HG02840 (cell line): ENCODE data around the gene SLC26A3.
"Not testable (repeated sequence)": the region's sequence is repeated elsewhere in the genome, so short reads cannot be mapped to it uniquely, and the experiment has no call there.

Source experiments
- ATAC-seq: cut with Tn5 transposase; IDR thresholded peaks from one replicate; pipeline ENCODE4 v1.9.1; 2021; ENCODE audit warnings: mild to moderate bottlenecking, moderate library complexity, moderate number of reproducible peaks; ENCODE audit not compliant: unreplicated experiment, low FRiP score

SLC26A3 gene

GRCh38 chr7:107803009-107803610, at the start of gene SLC26A3:
Gene SLC26A3, minus strand, starts transcription at chr7:107803223. Its CDS starts 8,714 bp downstream, at chr7:107794509.
- no peak for ATAC-seq

- ATAC-seq: no peak
Measured at GRCh38 chr7:107850643-107851042, 47.6 kb upstream of the SLC26A3 start.

GRCh38 chr7:107850216-107850615, 47.2 kb upstream of the SLC26A3 start:
- no peak for ATAC-seq

- ATAC-seq: not testable (repeated sequence)
Measured at GRCh38 chr7:107848211-107848610, 45.2 kb upstream of the SLC26A3 start.

GRCh38 chr7:107847836-107848175, 44.8 kb upstream of the SLC26A3 start:
- ATAC-seq: not testable (repeated sequence)

- ATAC-seq: no peak
Measured at GRCh38 chr7:107847168-107847835, 44.3 kb upstream of the SLC26A3 start.

GRCh38 chr7:107846324-107846723, 43.3 kb upstream of the SLC26A3 start:
- no peak for ATAC-seq

DNA sequence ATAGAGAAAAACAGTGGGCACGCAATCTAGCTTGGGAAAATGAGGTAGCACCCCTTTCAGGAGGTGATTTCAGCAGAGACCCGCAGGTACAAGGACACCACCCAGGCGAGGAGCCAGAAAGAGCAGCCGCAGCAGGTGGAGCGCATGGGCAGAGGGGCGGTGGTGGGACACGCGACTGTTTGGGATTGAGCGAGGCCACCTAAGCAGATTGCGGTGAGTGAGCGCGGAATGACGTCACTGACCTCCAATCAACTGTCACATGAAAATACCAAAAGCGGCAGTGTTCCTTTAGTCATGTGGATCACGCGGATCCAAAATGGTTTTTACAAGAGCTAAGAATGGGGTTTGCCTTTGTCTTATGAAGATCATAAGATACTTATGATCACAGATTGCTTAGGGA, 40.2 kb upstream of the SLC26A3 start:
- no peak for ATAC-seq

DNA sequence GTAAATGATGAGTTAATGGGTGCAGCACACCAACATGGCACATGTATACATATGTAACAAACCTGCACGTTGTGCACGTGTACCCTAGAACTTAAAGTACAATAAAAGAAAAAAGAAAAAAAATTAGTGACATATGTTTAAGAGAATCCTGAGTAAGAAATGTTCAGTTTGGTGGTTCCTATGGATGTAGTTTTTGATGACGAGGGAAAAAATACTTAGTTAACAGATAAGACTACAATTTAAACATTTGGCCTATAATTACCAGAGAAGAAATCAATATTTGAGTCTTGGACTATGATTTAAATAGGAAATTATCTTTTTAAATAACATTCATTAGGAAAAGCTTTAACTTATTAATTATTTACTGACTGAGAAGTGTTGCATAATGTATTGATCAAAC, 39.2 kb upstream of the SLC26A3 start:
- ATAC-seq: no peak

- no peak for ATAC-seq
Measured at GRCh38 chr7:107838816-107839565, 36.0 kb upstream of the SLC26A3 start.

DNA sequence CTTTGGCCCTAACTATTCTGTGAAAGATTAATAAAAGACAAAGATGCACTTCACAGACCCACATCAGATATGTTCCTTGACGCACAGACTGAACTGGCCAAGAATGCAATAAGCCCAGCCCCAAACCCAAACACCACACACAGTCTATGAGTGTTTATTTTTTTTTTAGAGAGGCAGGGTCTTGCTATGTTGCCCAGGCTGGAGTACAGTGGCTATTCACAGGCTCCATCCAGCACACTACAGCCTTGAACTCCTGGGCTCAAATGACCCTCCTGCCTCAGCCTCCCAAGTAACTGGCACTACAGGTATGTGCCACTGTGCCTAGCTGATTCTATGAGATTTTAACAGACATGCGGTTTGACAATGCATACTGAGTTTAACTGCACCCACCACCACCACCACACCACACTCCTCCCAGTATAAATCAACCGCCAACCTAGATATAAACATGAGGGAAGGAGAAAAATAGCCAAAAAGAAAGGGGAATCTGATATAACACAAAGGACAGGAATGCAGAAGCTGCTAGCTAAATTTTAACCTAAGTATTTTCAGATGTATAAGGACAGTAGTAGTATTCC, 35.1 kb upstream of the SLC26A3 start:
- ATAC-seq: no peak

DNA sequence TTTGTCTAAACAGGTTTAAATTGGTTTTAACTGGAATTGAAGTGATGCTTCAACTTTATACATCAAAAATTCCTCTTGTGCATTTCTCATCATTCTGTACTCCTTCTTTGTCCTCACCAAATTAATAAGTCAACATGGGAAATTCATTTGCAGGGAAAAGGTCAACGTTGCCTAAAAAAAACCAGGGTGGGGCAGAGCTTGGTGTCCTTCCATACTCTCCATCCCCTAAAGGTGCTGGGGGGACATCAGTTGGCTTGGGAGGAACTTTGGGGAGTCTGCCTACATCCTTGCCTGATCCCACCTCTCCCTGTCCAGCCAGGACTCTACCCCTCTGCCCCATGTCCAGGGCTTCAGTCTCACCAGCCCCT, 34.1 kb upstream of the SLC26A3 start:
- no peak for ATAC-seq

- ATAC-seq: no peak
Measured at GRCh38 chr7:107836237-107837144, 33.5 kb upstream of the SLC26A3 start.

GRCh38 chr7:107834401-107834800, 31.4 kb upstream of the SLC26A3 start:
- ATAC-seq: no peak

DNA sequence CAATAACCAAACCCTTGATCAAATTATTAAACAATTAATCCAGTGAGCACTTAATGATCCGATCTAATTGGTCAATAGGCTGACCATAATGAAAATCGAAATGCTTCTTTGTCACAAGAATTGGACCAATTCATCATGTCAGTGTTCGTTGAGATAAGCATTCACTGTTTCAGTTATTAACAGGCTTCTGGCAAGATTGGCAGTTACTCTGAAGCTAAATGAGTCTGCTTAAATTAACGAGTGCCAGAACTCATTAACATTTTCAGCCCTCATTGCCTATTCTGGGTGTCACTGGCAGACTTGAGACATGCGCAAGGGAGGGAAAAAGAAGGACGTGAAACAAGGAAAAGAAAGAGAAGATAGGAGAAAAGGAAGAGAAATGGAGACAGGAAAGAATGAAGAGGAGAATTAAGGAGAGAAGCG, 30.7 kb upstream of the SLC26A3 start:
- ATAC-seq: no peak

GRCh38 chr7:107830420-107830819, 27.4 kb upstream of the SLC26A3 start:
- no peak for ATAC-seq

GRCh38 chr7:107828540-107828939, 25.5 kb upstream of the SLC26A3 start:
- no peak for ATAC-seq

- no peak for ATAC-seq
Measured at GRCh38 chr7:107827501-107827900, 24.5 kb upstream of the SLC26A3 start.

DNA sequence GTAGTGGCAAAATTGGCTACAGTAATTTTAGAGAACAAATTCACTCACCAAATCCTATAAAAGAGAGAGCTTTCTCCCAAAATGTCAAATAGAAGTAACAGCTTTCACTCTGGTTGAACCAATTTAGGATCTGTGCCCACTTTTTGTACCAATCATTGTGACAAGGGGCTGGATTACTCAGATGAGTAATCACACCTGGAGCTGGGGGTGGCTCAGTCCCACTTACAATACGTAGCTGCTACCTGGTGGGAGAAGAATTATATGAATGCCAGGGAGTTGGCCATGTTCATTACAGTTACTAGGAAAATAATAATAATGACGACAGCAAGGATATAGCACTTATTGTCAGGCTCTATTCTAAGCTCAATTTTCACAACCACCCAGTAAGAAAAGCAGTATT, 23.4 kb upstream of the SLC26A3 start:
- ATAC-seq: no peak

DNA sequence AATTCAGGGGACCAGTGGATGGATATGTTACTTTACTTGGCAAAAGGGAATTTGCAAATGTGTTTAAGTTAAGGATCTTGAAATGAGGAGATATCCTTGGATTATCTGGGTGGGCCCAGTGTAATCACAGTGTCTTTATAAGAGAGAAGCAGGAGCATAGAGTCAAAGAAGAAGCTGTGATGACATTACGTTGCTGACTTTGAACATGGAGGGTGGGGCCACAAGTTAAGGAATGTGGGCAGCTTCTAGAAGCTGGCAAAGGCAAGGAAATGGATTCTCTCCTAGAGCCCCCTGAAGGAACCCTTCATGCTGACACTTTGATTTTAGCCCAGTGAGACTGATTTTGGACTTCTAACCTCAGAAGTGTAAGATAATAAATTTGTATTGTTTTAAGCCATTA, 21.8 kb upstream of the SLC26A3 start:
- no peak for ATAC-seq
